A673 (cell line): ENCODE results near the gene RNF31. TPM values are rescaled to one million over a fixed set of nuclear protein-coding genes. Genes with fewer than 3 reads are reported as not detected.

Experiments used
- BruUV-seq: library from RNA; stranded (reverse); fragments of 400-500 nt; replicated peaks from 2 replicates; lab custom pipeline; 2021; lab: Mats Ljungman, UMichigan
- CTCF ChIA-PET: fragments of 300-600 bp; sonication (Branson Sonifier 250); formaldehyde crosslinking; loops from one replicate; lab custom pipeline; 2022; ENCODE audit warnings: antibody characterized with exemption; lab: Charles Lee
- POLR2A ChIA-PET: fragments of 300-600 bp; sonication (Branson Sonifier 250); formaldehyde crosslinking; loops from one replicate; lab custom pipeline; 2022; ENCODE audit warnings: antibody characterized with exemption; ENCODE audit not compliant: low non-redundant PET; lab: Charles Lee
- DNase-seq: peaks from one replicate; pipeline ENCODE4 v3.0.0-alpha.2; 2015; ENCODE audit warnings: low spot score
- H3K27ac ChIP-seq: fragments of 200-600 bp; sonication (generic); 2 replicates; pipeline ENCODE4 v1.5.1; 2016; ENCODE audit warnings: mixed run types, low read depth, mild to moderate bottlenecking, mixed read lengths, antibody characterized with exemption, low read length; ENCODE audit not compliant: poor library complexity, severe bottlenecking
- H3K27me3 ChIP-seq: fragments of 200-600 bp; sonication (generic); replicated peaks from 2 replicates; pipeline ENCODE4 v1.6.1; 2017; ENCODE audit warnings: mixed run types, low read depth, mild to moderate bottlenecking, mixed read lengths, antibody characterized with exemption, low read length; ENCODE audit not compliant: insufficient read depth, poor library complexity
- H3K36me3 ChIP-seq: fragments of 200-600 bp; sonication (generic); 2 replicates; pipeline ENCODE4 v1.6.1; 2016; ENCODE audit warnings: mixed run types, mild to moderate bottlenecking, mixed read lengths, antibody characterized with exemption, low read length; ENCODE audit not compliant: insufficient read depth, poor library complexity, severe bottlenecking
- H3K4me1 ChIP-seq: fragments of 200-600 bp; sonication (generic); 2 replicates; pipeline ENCODE4 v1.6.1; 2017; ENCODE audit warnings: mixed run types, mild to moderate bottlenecking, mixed read lengths, antibody characterized with exemption, low read length; ENCODE audit not compliant: insufficient read depth, poor library complexity, severe bottlenecking
- H3K4me3 ChIP-seq: fragments of 200-600 bp; sonication (generic); 2 replicates; pipeline ENCODE4 v1.5.1; 2016; ENCODE audit warnings: low read depth, mixed run types, mild to moderate bottlenecking, mixed read lengths, low read length; ENCODE audit not compliant: poor library complexity, severe bottlenecking
- H3K9me3 ChIP-seq: fragments of 200-600 bp; sonication (generic); 2 replicates; pipeline ENCODE4 v1.6.1; 2016; ENCODE audit warnings: mixed run types, low read depth, mild to moderate bottlenecking, mixed read lengths, antibody characterized with exemption, low read length; ENCODE audit not compliant: poor library complexity, severe bottlenecking
- CTCF ChIP-seq: fragments of 300-800, 200-600 bp; sonication (generic); conservative IDR thresholded peaks from 2 replicates; pipeline ENCODE4 v1.5.1; 2017; ENCODE audit warnings: low read depth, mild to moderate bottlenecking, antibody characterized with exemption, low read length, moderate library complexity, mixed read lengths
- EZH2 ChIP-seq: fragments of 200-600 bp; sonication (generic); IDR thresholded peaks from 2 replicates; pipeline ENCODE4 v1.6.1; 2017; ENCODE audit warnings: borderline replicate concordance, low read depth, mild to moderate bottlenecking, mixed read lengths, antibody characterized with exemption, low read length; ENCODE audit not compliant: poor library complexity, severe bottlenecking
- intact Hi-C: fragments of 100-400 bp; cut with micrococcal nuclease; formaldehyde crosslinking; loops from one replicate; pipeline ENCODE4 v1.10.0; 2022; ENCODE audit not compliant: unreplicated experiment
- total RNA-seq: library from RNA; stranded (reverse); gene quantifications from 2 replicates; pipeline ENCODE4 v1.2.3, GENCODE V29; 2021

RNF31 gene
- total RNA-seq, 1 experiment from 2014 or later: 62.1 TPM

GRCh38 chr14:24117179-24117578, 30.1 kb upstream of the RNF31 start:
- TF ChIP-seq CTCF: no peak
- TF ChIP-seq EZH2: no peak
- Histone ChIP-seq H3K27me3 (no peaks in the 10 kb centered on the region), H3K9me3 (no peaks in the 10 kb centered on the region), H3K4me1 (peaks cover 14% of the 10 kb centered on the region), H3K27ac (no peak overlapping the region), H3K36me3 (peaks cover 32% of the 10 kb centered on the region), H3K4me3 (no peak overlapping the region)
- intact Hi-C loops: no loop called here
- ChIA-PET CTCF (no interaction called here), POLR2A (no interaction called here)
- no TSS peak for BruUV-seq
- no peak for DNase-seq

- BruUV-seq: no TSS peak
- Histone ChIP-seq H3K27me3 (no peaks in the 10 kb centered on the region), H3K9me3 (no peaks in the 10 kb centered on the region), H3K27ac (no peak overlapping the region), H3K4me1 (peaks cover 8% of the 10 kb centered on the region), H3K4me3 (no peak overlapping the region), H3K36me3 (peaks cover 32% of the 10 kb centered on the region)
- CTCF ChIA-PET: no interaction called here
- no peak for TF ChIP-seq EZH2
- no peak for TF ChIP-seq CTCF
- DNase-seq: no peak
- intact Hi-C loops: no loop called here
- POLR2A ChIA-PET: no interaction called here
These were observed 27.6 kb upstream of the RNF31 start for GRCh38 chr14:24119691-24120090.

- CTCF ChIA-PET: no interaction called here
- Histone ChIP-seq H3K27ac (no peak overlapping the region), H3K36me3 (peaks cover 32% of the 10 kb centered on the region), H3K9me3 (no peaks in the 10 kb centered on the region), H3K27me3 (no peaks in the 10 kb centered on the region), H3K4me3 (no peak overlapping the region), H3K4me1 (peaks cover under 1% of the 10 kb centered on the region)
- POLR2A ChIA-PET: no interaction called here
- TF ChIP-seq CTCF: no peak
- no peak for TF ChIP-seq EZH2
- DNase-seq: no peak
- no TSS peak for BruUV-seq
- intact Hi-C loops: no loop called here
These were observed 26.1 kb upstream of the RNF31 start for GRCh38 chr14:24121210-24121609.
